PFSK-1 (cell line): ENCODE results near the gene PRDM16.

Experiments used
- SIN3A ChIP-seq: IDR thresholded peaks from 2 replicates; pipeline ENCODE4 v1.6.1; 2012; ENCODE audit warnings: mild to moderate bottlenecking, low read length, moderate library complexity, borderline replicate concordance; ENCODE audit not compliant: insufficient read depth
- TF ChIP-seq, protein P1 (sequence below), 2 experiments: IDR thresholded peaks; 2 replicates each; pipeline versions ENCODE4 v1.6.1 to v1.8.0; 2011 to 2012; ENCODE audit warnings: low read depth in 2 of 2, low read length in 2 of 2, control low read depth in 1 of 2, inconsistent platforms in 1 of 2, mild to moderate bottlenecking in 1 of 2, moderate library complexity in 1 of 2; ENCODE audit not compliant: insufficient read depth in 1 of 2

DNA sequence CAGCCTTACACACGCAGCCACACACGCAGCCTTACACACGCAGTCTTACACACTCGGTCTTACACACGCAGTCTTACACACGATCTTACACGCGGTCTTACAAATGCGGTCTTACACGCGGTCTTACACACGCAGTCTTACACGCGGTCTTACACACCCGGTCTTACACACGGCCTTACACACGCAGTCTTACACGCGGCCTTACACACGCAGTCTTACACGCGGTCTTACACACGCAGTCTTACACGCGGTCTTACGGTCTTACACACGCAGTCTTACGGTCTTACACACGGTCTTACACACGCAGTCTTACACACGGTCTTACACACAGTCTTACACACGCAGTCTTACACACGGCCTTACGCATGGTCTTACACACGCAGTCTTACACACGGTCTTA is 111.9 kb downstream of the PRDM16 start:
- no peak for TF ChIP-seq SIN3A
- TF ChIP-seq, protein P1, sequence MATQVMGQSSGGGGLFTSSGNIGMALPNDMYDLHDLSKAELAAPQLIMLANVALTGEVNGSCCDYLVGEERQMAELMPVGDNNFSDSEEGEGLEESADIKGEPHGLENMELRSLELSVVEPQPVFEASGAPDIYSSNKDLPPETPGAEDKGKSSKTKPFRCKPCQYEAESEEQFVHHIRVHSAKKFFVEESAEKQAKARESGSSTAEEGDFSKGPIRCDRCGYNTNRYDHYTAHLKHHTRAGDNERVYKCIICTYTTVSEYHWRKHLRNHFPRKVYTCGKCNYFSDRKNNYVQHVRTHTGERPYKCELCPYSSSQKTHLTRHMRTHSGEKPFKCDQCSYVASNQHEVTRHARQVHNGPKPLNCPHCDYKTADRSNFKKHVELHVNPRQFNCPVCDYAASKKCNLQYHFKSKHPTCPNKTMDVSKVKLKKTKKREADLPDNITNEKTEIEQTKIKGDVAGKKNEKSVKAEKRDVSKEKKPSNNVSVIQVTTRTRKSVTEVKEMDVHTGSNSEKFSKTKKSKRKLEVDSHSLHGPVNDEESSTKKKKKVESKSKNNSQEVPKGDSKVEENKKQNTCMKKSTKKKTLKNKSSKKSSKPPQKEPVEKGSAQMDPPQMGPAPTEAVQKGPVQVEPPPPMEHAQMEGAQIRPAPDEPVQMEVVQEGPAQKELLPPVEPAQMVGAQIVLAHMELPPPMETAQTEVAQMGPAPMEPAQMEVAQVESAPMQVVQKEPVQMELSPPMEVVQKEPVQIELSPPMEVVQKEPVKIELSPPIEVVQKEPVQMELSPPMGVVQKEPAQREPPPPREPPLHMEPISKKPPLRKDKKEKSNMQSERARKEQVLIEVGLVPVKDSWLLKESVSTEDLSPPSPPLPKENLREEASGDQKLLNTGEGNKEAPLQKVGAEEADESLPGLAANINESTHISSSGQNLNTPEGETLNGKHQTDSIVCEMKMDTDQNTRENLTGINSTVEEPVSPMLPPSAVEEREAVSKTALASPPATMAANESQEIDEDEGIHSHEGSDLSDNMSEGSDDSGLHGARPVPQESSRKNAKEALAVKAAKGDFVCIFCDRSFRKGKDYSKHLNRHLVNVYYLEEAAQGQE (IDR thresholded peaks at IDR 0.05; ENCODE audit: insufficient read depth in 1 of 2, low read depth in 2 of 2, low read length in 2 of 2): no peak
